NCI-H1417 treated with DMSO at 0.1 percent for 48 hours (cell line): ENCODE measurements around the gene ABR.
"Not testable (repeated sequence)": the region's sequence is repeated elsewhere in the genome, so short reads cannot be mapped to it uniquely, and the experiment has no call there.

Source experiments
- DNase-seq: peaks from one replicate; lab custom pipeline; 2025; lab: John Stamatoyannopoulos, UW

Gene ABR

GRCh38 chr17:1008008-1008761 is 171.6 kb downstream of the ABR start:
- no peak for DNase-seq

GRCh38 chr17:1007310-1008007 is 172.3 kb downstream of the ABR start:
- DNase-seq: no peak

- no peak for DNase-seq
Measured at GRCh38 chr17:1006054-1006453, 173.7 kb downstream of the ABR start.

GRCh38 chr17:1005361-1005946 is 174.3 kb downstream of the ABR start:
- no peak for DNase-seq

- no peak for DNase-seq
Measured at GRCh38 chr17:1004769-1005295, 174.9 kb downstream of the ABR start.

- DNase-seq: no peak
Measured at GRCh38 chr17:1003972-1004768, 175.6 kb downstream of the ABR start.

GRCh38 chr17:1003633-1003971 is 176.2 kb downstream of the ABR start:
- DNase-seq: no peak

- DNase-seq: no peak
Measured at GRCh38 chr17:1002771-1003555, 176.8 kb downstream of the ABR start.

GRCh38 chr17:1002412-1002753 is 177.4 kb downstream of the ABR start:
- no peak for DNase-seq

- DNase-seq: no peak
Measured at GRCh38 chr17:1001640-1002411, 178.0 kb downstream of the ABR start.

GRCh38 chr17:1000597-1001461 is 179.0 kb downstream of the ABR start:
- no peak for DNase-seq

GRCh38 chr17:998111-998510 is 181.7 kb downstream of the ABR start:
- DNase-seq: no peak

- DNase-seq: peak; percentile 57
Measured at GRCh38 chr17:996554-997344, 183.0 kb downstream of the ABR start, which contains the start of gene TIMM22. Gene TIMM22, plus strand, starts transcription at chr17:997129. Its CDS starts 14 bp downstream, at chr17:997143.

- not testable (repeated sequence) for DNase-seq
Measured at GRCh38 chr17:995324-995723, 184.5 kb downstream of the ABR start.

GRCh38 chr17:992933-993332 is 186.8 kb downstream of the ABR start:
- no peak for DNase-seq

GRCh38 chr17:988561-988960 is 191.2 kb downstream of the ABR start:
- no peak for DNase-seq

GRCh38 chr17:987931-988330 is 191.8 kb downstream of the ABR start:
- DNase-seq: no peak

GRCh38 chr17:986322-986929 is 193.4 kb downstream of the ABR start:
- no peak for DNase-seq
